NCI-H2081 (cell line): ENCODE measurements around the gene CD3G.

Experiments
- DNase-seq, 2 experiments: peaks; one replicate each; lab custom pipeline; 2025; lab: John Stamatoyannopoulos, UW

Gene CD3G

DNA sequence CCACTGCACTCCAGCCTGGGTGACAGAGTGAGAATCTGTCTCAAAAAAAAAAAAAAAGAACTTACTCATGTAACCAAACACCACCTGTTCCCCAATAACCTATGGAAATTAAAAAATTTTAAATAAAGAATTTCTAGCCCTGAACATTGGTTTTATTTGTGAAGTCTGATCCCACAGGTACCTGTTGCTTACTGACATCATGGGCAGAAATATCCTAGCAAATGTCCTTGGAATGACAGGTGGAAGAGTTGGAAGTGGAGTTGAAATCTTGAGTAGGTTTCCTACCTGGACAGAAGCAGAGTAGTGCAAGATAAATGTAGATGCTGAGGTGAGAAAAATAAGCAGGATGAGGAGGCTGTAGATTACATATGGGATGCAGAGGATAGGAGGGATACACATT, 18.9 kb upstream of the CD3G start:
- no peak for DNase-seq

DNA sequence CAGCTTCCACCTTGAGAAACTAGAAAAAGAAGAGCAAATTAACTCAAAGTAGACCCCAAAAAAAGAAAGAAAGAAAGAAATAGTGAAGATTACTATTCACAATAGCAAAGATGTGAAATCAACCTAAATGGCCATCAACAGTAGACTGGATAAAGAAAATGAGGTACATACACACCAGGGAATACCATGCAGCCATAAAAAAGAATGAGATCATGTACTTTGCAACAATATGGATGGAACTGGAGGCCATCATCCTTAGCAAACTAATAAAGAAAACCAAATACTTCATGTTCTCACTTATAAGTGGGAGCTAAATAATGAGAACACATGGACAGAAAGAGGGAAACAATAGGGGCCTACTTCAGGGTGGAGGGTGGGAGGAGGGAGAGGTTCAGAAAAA, 15.4 kb upstream of the CD3G start:
- no peak for DNase-seq

DNA sequence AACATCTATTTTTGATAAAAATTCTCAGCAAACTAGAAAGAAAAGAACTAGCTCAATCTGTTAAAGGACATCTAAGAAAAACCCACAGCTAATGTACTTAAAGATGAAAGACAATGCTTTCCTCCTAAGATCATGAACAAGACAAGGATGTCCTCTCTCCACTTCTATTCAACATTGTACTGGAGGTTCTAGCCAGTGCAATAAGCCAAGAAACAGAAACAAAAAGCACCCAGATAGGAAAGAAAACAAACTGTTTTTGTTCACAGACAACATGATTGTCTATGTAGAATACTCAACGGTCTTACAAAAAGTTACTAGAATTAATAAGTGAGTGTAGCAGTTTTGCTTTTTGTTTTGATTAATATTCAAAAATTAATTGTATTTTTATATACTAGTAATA, 9.4 kb upstream of the CD3G start:
- DNase-seq: no peak

DNA sequence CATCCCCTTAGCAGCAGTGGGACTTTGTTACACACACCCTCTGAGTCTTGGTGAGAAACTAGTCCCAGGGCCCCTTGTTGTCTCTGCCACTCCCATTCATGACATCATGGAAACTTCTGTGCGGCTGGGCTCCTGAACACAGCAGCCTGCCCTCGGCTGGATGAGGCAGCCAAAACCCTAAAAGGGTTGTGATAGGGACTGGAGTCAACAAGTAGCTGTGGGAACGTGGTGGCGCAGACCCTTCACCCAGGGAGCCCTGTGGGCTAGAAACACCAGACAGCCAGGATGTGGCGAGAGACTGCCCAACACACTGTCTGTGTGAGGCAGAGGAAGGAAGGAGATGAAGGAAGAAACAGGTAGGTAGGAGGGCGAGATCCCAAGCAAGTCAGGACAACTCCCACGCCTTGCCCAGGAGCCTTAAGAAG, 5.5 kb upstream of the CD3G start:
- DNase-seq: no peak

DNA sequence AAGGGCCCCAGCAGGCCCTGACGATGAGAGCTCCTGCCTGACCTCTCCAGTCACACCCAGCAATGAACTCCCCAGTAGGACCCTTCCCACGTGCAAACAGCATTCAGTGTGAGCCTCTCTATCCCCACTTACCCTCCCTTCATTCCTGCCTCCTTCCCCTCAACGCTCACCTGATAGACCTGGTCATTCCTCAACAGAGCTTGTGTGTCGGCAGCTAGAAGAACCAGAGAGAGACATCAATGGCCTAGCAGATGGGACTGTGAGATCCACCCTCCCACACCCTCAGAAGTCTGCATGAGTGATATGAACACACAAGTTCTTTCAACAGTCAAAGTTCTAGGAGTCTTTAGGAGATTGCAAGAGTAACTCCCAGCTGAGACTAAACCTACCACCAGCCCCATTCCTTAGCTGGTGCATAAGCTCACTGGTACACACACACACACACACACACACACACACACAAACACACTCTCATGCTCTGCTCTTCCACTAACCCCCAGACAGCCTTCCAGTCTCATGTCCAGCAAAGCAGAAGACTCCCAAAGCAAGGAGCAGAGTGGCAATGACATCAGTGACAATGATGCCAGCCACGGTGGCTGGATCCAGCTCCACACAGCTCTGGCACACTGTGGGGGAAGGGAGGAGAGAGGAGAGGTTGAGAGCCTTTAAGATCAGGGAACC, 4.7 kb upstream of the CD3G start:
- no peak for DNase-seq

DNA sequence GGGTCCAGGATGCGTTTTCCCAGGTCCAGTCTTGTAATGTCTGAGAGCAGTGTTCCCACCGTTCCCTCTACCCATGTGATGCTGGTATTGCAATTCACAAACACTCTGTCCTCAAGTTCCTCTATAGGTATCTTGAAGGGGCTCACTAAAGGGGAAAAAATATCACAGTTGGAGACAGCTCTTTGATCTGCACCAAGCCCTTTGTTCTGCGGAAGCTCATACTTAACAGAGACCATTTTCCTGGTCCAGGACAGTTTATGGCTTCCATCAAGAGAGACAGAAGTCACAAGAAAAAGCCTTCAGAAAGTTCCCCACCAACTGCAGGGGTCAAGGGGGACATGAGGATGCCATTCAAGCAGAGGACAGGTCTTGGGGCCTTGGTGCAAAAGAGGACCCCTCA, 3.7 kb upstream of the CD3G start:
- DNase-seq: no peak

DNA sequence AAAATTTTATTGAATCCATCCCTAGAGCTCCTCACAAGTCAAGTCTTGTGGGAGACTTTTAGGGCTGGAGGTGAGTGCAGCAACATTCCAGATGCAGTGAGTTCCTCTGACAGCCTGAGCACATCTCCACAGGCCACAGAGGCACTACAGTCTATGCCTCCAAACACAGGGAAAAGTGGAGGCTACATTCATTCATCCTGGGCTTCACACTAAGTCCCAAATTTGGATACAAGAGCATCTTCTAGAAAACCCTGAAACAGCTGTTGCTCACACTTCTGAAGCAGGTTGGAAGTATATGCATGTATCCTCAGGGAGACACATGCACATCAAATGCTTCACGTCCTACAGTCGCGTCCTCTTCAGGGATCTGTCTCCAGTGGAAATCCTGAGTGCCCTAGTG, 2.9 kb upstream of the CD3G start:
- DNase-seq: no peak

DNA sequence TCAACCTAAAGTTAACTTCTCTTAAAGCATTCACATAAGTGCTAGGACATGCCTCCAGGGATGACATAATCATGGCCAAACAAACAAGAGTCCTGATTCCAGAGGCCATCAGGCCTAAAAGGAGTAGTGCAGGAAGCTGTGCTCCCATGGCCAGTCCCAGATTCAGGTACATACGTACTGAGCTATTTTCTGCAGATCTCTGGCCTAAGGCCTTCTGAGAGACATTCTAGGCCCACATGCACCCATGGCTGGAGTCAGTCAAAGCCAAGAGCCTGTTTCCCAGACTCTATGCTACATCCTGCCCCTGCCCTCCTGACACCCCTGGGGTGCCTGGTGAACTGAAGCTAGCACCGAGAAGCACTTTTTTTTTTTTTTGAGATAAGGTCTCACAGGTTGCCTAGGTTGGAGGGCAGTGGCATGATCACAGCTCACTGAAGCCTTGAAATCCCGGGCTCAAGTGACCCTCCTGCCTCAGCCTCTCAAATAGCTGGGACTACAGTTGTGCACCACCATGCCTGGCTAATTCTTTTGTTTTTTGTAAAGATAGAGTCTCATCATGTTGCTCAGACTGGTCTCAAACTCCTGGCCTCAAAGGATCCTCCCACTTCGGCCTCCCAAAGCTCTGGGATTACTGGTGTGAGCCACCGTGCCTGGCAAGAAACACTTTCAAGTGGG, 2.2 kb upstream of the CD3G start:
- DNase-seq: no peak

DNA sequence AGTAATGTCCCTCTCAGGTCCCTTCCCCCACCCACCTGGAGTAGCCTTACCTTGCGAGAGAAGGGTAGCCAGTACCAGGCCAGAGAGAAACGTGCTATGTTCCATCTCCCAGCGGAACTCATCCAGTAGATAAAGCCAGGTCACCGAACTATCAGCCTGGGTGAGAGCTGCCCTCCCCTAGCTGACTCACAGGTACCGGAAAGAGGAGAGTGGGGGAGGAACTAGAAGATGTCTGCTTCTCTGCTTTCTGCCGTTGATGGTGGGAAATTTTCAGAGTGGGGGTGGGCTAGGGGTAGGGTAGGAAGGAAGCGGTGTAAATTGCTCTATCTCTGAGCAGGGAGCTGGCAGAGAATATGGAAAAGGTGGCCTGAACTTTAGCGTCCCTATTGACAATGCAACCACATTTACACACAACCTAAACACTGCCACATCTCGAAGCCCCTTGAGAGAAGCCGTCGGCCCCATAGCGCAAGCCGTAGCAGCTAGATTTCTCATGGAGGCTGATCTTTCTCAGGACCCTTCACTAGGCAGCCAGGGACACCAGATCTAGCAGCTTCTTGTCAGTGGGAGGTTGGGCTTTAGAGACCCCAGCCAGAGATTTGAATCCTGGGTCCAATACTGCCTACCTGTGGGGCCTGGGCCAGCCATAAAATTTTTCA, 1.5 kb upstream of the CD3G start, which contains the start of gene CD3D:
Gene CD3D, minus strand, starts transcription at position 203 of the 659 bp plus-strand sequence. Its CDS starts 98 bp downstream, at position 105.
- no peak for DNase-seq

DNA sequence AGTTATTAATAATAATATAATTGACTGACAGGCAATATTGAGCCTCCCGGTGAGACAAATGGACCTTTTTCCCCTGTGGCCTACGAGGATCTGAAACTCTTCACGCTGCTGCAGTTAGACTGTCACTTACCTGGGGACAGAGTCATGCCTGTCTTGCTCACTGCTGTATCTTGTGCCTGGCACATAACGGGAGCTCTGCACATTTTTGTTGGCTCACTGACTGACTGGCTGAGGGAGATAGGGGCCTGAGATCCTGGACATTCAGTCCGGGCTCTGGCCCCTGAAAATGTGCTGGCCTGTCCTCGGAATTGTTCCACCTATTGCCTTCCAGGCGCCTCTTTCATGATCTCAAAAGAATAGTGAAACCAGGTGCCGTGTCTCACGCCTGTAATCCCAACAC, 896 bp upstream of the CD3G start:
- DNase-seq: no peak

DNA sequence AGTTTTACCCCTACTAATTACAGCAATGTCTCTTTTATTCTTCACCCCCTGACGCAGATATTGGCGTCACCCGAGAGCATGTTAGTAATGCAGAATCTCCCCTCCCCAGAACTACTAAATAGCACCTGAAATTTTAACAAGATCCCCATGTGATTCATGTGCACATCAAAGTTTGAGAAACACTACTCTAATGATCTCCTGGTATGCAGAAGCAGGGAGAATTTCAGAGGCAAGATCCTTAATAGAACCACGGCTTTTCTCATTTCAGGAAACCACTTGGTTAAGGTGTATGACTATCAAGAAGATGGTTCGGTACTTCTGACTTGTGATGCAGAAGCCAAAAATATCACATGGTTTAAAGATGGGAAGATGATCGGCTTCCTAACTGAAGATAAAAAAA, 5.3 kb downstream of the CD3G start:
- no peak for DNase-seq

DNA sequence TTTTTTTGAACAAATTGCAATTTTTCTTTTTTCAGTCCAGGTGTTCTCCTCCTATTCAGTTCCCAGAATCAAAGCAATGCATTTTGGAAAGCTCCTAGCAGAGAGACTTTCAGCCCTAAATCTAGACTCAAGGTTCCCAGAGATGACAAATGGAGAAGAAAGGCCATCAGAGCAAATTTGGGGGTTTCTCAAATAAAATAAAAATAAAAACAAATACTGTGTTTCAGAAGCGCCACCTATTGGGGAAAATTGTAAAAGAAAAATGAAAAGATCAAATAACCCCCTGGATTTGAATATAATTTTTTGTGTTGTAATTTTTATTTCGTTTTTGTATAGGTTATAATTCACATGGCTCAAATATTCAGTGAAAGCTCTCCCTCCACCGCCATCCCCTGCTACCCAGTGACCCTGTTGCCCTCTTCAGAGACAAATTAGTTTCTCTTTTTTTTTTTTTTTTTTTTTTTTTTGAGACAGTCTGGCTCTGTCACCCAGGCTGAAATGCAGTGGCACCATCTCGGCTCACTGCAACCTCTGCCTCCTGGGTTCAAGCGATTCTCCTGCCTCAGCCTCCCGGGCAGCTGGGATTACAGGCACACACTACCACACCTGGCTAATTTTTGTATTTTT, 9.1 kb downstream of the CD3G start:
- peak; percentile 10 to 11 for DNase-seq

DNA sequence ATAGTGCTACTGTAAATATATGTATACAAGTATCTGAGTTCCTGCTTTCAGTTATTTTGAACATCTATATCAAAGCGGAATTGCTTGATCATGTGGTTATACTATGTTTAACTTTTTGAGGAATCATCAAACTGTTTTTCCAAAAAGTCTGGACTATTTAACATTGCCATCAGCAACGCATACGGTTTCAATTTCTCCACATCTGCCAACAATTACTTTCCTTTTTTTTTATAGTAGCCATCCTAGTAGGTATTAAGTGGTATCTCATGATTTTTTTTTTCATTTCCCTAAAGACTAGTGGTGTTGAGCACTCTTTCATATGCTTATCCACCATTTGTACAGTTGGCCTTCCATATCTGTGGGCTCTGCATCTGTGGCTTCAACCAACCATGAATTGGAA, 13.9 kb downstream of the CD3G start:
- no peak for DNase-seq

DNA sequence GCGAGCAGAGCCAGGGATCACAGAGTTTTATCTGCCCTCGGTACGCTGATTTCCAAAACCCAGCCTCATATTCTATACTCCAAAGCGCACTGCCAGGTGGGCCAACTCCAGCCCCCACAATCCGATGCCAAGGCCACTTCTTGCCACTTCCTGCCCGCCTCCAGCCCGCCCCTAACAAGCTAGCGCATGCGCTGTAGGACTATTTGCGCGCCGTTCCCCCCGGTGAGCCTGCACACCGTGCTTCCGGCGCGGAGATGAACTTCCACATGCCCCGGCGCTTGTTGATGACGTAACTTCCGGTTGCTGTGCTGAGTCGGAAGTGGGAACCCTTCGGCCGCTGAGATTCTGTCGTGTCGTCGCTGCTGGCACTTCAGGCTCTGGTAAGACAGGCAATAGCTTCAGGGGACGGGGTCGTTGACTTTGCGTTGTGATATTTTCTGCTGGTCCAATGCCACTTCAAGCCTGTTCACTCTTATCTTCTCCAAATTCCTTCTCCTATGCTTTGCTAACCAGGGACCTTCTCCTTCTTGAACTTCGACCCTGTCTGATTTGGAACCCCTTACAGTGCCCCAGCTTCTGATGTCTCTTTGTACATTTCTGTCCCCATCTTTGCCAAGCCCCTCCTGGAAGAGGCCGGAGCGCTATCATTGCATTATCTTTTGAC, 15.3 kb downstream of the CD3G start, which contains the start of gene UBE4A:
Gene UBE4A, plus strand, starts transcription at position 306 of the 664 bp plus-strand sequence. CDS start 5,481 bp downstream, outside the sequence.
- DNase-seq: peak; percentile 98

DNA sequence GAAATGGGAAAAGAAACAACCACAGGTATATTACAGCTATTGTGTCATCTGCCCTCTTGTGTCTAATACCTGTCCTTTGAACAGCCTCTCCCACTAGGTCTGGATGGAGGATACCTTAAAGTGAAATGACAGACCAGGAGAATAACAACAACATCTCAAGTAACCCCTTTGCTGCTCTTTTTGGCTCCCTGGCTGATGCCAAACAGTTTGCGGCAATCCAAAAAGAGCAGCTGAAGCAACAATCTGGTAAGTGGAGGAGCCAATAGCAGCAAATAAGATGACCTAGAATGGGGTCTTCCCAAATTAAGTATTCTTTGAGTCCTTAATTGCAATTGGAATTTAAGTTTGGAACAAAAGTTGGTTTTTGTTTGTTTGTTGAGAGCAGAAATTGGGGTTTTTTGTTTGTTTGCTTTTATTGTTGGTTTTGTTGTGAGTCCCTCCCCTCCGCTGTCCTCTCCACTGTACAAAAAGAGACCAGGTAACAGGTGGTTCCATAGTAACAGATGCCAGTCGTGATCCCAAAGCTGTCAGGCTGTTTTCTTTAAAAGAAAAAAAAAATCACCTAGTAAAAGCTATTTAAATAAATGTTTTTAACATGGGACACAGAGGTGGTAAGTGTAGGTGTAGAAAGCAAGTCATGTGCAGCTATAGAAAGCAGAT, 20.9 kb downstream of the CD3G start:
- no peak for DNase-seq

DNA sequence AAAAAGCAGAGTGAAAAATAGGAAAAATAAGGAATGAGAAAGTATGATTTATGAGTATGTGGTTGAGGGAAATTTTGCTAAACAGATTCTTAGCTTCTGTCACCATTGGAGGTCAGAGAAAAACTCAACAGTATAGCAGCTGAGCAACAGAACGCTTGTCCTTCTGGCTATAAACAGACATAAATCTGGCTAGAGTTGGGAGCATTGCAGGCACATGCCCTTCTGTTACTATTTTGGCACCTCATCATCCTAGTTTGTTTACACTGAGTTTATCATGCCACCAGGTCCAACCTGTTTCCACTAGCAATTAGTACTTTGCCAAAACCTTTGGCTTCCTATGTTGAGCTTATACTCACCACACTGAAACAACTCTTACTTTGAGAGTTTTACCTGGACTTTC, 22.1 kb downstream of the CD3G start:
- no peak for DNase-seq

DNA sequence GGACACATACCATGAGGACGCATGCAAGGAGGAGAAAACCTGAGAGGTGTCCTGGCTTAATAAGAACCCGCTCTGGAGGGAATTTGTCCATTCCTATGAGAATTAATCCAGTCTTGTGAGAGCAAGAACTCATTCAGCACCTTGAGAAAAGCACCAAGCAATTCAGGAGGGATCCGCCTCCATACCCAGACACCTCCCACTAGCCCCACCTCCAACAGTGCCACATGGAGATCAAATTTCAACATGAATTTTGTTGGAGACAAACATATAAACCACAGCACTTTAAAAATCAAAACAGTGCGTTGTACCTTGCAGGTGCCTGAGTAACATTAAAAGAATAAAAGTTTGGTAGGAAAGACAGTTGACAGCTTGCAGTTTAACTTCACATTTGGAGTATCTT, 26.6 kb downstream of the CD3G start:
- DNase-seq: no peak

DNA sequence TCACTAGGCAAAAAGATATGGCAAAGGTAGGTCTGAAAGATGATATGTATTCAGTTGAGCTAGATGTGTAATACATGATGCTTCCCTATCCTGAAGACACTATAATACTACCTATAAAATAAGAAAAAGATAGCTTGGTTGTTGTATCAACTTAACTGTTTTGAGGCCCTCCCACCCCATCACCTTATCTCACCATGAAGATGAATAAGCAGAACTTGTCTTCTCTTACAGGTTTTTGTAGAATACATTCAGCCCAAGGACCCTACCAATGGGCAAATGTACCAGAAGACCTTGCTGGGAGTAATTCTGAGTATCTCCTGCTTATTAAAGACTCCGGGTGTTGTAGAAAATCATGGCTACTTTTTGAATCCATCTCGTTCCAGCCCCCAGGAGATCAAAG, 29.1 kb downstream of the CD3G start:
- no peak for DNase-seq

DNA sequence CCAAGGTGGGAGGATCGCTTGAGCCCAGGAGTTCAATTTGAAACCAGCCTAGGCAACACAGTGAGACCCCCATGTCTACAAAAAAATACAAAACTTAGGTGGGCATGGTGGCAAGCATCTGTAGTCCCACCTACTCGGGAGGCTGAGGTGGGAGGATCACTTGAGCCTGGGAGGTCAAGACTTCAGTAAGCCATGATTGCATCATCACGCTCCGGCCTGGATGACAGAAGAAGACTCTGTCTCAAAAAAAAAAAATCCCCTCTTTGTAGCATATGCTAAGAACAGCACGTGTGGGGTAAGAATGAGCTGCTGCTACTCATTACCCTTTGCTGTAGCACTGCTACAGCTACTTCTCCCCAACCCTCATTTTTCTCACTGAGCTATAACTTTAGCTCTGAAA, 29.7 kb downstream of the CD3G start:
- no peak for DNase-seq

DNA sequence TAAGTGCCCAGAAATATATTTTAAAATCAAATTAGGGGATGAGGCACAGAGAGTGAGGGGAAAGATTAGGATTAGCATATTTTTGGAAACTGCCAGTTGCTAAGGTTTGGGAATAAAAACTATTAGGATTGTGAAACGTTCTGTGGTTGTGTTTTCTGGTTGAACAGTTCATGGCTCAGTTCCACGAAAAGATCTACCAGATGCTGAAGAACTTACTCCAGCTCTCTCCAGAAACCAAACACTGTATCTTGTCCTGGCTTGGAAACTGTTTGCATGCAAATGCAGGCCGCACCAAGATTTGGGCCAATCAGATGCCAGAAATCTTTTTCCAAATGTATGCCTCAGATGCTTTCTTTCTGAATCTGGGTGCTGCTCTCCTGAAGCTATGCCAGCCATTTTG, 30.6 kb downstream of the CD3G start:
- no peak for DNase-seq

DNA sequence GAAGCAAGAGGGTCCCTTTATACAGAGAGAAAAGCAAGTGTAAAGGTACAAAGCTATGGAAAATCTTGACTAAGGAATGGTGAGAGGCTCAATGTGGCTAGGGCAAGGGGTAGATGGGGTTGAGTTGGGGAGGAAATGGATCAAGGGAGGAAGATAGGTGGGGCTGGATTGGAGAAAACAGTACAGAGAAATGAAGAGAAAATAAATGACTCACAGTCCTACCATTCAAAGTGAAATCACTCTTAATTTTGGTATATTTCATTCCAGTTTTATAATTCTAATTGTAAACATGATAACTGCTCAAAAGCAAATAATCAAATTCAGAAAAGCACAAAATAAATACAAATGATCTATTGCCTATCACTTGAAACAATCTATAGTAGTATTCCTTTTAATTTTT, 31.8 kb downstream of the CD3G start:
- no peak for DNase-seq

DNA sequence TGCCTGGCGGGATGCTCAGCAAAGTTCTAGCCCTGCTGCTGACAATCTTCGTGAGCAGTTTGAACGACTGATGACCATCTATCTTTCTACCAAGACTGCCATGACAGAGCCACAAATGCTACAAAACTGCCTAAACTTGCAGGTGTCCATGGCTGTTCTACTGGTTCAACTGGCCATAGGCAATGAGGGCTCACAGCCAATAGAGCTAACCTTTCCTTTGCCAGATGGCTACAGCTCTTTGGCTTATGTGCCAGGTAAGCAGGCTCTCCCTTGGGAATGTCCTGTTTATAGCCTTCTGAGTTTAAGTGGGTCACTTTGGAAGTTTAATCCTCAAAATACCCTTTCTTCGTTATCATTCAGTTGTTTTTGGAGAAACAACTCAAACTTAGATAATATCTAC, 35.4 kb downstream of the CD3G start:
- DNase-seq: no peak
